ENCODE data around the gene TCERG1.

DNA sequence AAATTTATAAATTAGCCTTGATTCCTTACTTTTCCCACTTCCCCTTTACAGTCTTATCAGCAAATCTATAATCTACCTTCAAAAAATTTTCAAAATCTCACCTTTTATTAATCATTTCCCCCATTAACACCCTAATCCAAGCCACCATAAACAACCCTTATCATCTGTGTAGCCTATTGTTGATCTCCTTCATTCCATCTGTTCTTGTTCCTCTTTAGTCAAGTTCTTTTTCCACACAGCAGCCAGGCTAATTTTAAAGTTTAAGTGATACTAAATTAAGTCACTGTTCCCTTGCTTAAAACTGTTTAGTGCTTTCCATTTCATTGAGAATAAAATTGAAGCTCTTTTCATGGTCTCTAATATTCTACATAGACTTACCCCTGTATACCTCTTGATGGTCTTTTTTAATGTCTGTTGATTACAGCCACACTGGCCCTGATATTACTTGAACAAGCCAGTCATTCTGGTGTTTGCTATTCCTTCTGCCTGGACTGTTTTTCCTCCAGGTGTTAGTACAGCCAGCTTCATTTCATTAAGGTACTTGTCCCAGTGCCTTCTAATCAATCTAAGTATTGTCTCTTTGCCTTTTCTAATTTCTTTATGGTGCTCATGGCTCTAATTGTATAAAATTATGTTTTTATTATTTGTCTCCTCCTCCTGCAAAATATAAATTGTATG lies 37.7 kb downstream of the TCERG1 start:
- TF ChIP-seq, protein P1, sequence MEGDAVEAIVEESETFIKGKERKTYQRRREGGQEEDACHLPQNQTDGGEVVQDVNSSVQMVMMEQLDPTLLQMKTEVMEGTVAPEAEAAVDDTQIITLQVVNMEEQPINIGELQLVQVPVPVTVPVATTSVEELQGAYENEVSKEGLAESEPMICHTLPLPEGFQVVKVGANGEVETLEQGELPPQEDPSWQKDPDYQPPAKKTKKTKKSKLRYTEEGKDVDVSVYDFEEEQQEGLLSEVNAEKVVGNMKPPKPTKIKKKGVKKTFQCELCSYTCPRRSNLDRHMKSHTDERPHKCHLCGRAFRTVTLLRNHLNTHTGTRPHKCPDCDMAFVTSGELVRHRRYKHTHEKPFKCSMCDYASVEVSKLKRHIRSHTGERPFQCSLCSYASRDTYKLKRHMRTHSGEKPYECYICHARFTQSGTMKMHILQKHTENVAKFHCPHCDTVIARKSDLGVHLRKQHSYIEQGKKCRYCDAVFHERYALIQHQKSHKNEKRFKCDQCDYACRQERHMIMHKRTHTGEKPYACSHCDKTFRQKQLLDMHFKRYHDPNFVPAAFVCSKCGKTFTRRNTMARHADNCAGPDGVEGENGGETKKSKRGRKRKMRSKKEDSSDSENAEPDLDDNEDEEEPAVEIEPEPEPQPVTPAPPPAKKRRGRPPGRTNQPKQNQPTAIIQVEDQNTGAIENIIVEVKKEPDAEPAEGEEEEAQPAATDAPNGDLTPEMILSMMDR (conservative IDR thresholded peaks at IDR 0.05): no peak
- no peak for TF ChIP-seq EZH2 (IDR thresholded peaks at IDR 0.05; ENCODE audit: low read depth)
